Measurements from ENCODE around the gene MAT2A.

DNA sequence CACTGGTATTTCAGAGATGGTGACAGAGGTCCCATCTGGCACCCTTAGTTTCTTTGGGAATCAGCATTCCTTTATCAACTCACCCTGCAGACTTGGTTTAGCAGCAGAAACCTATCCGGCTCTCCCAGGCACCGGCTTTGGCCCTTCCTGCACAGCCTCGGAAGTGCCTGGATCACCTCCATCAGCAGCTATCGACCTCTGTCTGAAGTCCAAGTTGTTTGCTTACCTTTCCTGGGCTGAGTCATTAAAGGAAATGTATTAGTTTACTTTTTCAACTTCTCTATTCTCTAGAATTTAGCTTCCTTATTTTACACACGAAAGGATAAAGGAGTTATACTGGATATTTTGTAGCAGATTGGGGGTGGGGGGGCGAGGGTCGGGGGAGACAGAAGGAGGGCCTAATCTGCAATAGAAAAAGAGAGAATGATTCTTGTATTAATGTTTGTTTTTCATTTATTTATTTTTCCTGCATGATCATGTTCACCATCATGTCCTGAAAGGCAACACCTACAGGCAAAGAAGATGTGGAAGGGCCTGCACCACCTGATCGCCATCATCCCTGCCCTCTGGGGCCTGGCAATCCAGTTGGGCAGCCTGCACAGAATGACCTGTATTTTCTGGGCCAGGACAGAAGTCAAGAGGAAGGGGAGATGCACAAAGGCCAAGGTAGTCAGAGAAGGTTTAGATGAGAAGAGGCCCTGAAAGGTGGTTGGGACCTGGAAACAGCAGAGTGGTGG is 22.1 kb upstream of the MAT2A start:
- TF ChIP-seq POLR2A (IDR thresholded peaks at IDR 0.05), result no peak
- TF ChIP-seq, protein P1, sequence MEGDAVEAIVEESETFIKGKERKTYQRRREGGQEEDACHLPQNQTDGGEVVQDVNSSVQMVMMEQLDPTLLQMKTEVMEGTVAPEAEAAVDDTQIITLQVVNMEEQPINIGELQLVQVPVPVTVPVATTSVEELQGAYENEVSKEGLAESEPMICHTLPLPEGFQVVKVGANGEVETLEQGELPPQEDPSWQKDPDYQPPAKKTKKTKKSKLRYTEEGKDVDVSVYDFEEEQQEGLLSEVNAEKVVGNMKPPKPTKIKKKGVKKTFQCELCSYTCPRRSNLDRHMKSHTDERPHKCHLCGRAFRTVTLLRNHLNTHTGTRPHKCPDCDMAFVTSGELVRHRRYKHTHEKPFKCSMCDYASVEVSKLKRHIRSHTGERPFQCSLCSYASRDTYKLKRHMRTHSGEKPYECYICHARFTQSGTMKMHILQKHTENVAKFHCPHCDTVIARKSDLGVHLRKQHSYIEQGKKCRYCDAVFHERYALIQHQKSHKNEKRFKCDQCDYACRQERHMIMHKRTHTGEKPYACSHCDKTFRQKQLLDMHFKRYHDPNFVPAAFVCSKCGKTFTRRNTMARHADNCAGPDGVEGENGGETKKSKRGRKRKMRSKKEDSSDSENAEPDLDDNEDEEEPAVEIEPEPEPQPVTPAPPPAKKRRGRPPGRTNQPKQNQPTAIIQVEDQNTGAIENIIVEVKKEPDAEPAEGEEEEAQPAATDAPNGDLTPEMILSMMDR (IDR thresholded peaks at IDR 0.05), result no peak
